ENCODE results near the gene RIC1.
"Not testable (repeated sequence)": the region's sequence is repeated elsewhere in the genome, so short reads cannot be mapped to it uniquely, and the experiment has no call there.

The RIC1 gene

DNA sequence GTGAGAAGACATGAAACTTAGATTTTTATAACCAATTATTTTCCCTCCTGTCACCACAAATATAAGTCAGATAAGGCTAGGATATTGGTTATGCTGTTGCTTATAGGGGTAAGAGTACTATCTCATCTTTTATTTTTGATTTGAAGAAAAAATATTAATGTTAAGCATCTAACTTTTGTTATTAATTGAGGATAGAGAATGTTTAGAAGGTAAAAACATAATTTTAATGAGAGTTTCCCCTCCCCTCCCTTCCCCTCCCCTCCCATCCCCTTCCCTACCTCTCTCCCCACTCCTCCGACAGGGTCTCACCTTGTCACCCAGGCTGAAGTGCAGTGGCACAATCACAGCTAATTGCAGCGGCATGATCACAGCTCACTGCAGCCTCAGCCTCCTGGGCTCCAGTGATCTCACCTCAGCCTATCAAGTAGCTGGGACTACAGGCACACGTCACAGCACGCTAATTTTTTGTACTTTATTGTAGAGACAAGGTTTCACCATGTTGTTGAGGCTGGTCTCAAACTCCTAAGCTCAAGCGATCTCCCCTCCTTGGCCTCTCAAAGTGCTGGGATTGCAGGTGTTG is 86.7 kb downstream of the RIC1 start:
- Mint-ChIP-seq H3K27ac (no peak overlapping the region), H3K27me3 (ENCODE audit: low read depth) (no peaks in the 10 kb centered on the region), H3K36me3 (ENCODE audit: low read depth) (peaks cover 46% of the 10 kb centered on the region), H3K4me3 (no peak overlapping the region), H3K4me1 (ENCODE audit: low read depth) (peaks cover 4% of the 10 kb centered on the region), H3K9me3 (peaks cover 11% of the 10 kb centered on the region)

DNA sequence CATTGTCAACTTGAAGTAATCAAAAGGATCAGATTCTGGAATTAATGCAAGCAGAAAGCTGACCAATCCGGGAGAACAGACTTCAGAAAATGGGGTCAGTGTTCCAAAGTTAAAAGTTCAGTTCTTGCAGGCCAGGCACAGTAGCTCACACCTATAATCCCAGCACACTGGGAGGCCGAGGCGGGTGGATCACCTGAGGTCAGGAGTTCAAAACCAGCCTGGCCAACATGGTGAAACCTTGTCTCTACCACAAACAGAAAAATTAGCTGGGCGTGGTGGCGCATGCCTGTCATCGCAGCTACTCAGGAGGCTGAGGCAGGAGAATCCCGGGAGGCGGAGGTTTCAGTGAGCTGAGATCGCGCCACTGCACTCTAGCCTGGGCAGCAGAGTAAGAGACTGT is 88.5 kb downstream of the RIC1 start:
- H3K36me3 Mint-ChIP-seq (ENCODE audit: low read depth): peaks cover 43% of the 10 kb centered on the region
- not testable (repeated sequence) for H3K9me3 Mint-ChIP-seq, H3K27ac Mint-ChIP-seq

DNA sequence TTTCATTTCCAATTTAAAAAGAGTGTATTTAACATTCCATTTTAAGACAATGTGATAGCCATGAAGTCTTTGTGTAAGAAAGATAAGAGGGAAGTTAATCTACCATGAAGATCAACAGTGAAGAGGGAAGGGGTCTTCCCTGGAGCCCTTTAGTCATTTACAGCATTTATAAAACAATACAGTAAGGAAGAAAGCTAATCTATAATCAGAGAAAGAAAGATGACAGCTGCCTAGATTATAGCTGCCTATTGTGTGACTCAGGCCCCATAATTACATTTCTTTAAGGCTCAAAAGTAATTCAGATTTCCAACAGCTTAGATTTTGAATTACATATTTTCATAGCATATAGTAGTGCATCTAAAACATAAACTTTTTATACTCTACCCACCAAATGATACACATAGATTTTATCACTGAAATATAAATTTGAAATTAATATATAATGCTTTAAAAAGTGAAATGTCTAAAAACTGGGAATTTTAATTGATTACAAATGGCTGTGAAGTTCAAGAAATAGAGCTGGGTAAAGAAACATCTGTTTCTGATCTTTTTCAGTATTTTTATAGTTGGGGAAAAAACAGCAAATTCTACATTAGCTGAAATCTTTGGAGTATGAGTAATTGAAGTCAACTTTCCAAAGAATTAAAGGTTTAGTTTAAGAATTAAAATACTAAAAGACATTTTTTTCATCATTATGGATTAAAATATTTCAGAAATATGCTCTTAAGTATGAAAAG is 89.6 kb downstream of the RIC1 start:
- Mint-ChIP-seq H3K4me1 (ENCODE audit: low read depth) (peaks cover 4% of the 10 kb centered on the region), H3K27ac (no peak overlapping the region), H3K36me3 (ENCODE audit: low read depth) (peaks cover 51% of the 10 kb centered on the region), H3K4me3 (no peak overlapping the region), H3K9me3 (peaks cover 15% of the 10 kb centered on the region), H3K27me3 (ENCODE audit: low read depth) (no peaks in the 10 kb centered on the region)

More for the DNA sequence above, 88.5 kb downstream of the RIC1 start:
- H3K27me3 Mint-ChIP-seq (ENCODE audit: low read depth); H3K4me1 Mint-ChIP-seq (ENCODE audit: low read depth); H3K4me3 Mint-ChIP-seq: not testable (repeated sequence)

DNA sequence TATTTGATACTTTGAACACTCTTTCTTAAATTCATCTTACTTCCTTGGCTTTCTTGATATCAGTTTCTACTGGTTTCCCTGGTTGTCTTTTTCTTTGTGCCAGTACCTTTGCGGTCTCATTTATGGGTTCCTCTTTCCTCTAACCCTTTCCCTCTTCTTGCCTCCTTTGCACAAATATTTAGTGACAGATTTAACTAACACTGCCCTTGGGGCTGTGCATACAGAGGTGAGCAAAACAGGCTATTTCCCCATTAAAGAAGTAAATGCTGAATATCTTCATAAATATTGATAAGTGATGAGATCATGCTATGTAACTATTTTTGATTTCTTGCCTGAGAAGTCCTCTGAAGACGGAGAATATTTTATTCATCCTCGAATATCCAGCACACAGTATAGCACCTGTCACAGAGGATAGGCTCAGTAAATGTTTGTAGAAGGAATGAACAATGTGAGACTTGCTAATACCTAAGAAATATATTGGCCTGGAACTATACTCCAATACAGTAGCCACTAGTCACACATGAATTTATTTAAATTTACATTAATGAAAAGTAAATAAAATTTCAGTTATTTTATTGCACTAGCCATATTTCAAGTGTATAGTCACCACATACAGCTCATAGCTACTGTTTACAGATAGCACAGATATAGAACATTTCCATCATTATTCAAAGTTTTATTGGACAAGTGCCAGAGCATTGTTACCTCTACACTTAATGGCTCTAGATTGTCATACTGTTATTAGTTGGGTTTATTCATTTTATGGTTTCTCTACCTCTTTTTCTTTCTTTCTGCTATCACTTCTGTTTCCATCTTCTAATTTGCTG is 90.4 kb downstream of the RIC1 start:
- no peak overlapping the region for H3K27ac Mint-ChIP-seq
- H3K9me3 Mint-ChIP-seq: peaks cover 15% of the 10 kb centered on the region
- no peak overlapping the region for H3K4me3 Mint-ChIP-seq
- H3K27me3 Mint-ChIP-seq (ENCODE audit: low read depth): no peaks in the 10 kb centered on the region
- peaks cover 4% of the 10 kb centered on the region for H3K4me1 Mint-ChIP-seq (ENCODE audit: low read depth)
- peaks cover 55% of the 10 kb centered on the region for H3K36me3 Mint-ChIP-seq (ENCODE audit: low read depth)

DNA sequence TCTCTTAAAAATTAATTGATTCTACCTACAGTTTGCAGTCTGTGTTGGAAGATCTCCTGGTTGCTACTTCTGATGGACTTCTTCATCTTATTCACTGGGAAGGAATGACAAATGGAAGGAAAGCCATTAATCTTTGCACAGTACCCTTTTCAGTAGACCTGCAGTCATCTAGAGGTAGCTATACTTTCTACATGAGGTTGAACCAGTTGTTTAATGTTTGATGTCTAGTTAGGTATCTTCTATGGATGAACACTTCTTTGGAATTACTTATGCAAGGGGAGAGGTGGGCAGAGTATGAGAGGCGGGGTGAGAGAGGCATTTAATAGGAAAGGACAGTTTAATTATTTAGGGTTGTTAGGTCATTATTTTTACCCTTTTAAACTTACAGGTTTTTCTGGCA is 91.2 kb downstream of the RIC1 start:
- peaks cover 4% of the 10 kb centered on the region for H3K4me1 Mint-ChIP-seq (ENCODE audit: low read depth)
- H3K36me3 Mint-ChIP-seq (ENCODE audit: low read depth): peaks cover 53% of the 10 kb centered on the region
- H3K27me3 Mint-ChIP-seq (ENCODE audit: low read depth): no peaks in the 10 kb centered on the region
- no peak overlapping the region for H3K4me3 Mint-ChIP-seq
- no peak overlapping the region for H3K27ac Mint-ChIP-seq
- peaks cover 15% of the 10 kb centered on the region for H3K9me3 Mint-ChIP-seq

DNA sequence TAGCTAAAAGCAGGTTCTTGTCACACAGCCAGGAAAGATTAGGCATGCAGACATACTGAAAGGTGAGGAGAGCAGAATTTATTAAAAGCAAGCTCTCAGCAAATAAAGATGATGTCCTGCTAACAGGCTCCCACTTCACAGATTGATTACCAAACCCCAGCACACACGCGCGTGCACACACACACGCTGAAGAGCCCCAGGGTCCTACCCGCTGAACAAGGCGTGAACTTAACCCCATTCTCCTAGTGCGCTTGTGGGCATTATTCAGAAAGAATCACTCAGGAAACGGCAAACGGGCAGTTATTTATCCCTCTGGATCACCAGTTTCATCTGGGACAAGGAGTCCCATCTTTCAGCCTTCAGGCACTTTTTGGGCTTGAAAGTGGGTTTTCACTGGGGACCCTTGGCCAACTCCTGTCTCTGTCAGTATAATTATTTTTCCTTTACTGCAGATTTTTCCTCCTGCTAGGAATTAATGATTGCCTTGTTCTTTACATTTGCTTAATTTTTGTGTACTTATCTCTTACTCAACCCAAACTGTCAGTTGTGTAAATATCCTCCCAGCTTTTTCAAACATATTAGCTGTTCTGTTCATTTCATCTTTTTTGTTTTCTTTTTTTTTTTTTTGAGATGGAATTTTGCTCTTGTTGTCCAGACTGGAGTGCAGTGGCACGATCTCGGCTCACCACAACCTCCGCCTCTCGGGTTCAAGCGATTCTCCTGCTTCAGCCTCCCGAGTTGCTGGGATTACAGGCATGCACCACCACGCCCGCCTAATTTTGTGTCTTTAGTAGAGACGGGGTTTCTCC is 92.6 kb downstream of the RIC1 start:
- H3K36me3 Mint-ChIP-seq (ENCODE audit: low read depth): peaks cover 54% of the 10 kb centered on the region
- no peaks in the 10 kb centered on the region for H3K27me3 Mint-ChIP-seq (ENCODE audit: low read depth)
- no peak overlapping the region for H3K27ac Mint-ChIP-seq
- H3K4me1 Mint-ChIP-seq (ENCODE audit: low read depth): peaks cover 4% of the 10 kb centered on the region
- peaks cover 14% of the 10 kb centered on the region for H3K9me3 Mint-ChIP-seq
- H3K4me3 Mint-ChIP-seq: no peak overlapping the region

DNA sequence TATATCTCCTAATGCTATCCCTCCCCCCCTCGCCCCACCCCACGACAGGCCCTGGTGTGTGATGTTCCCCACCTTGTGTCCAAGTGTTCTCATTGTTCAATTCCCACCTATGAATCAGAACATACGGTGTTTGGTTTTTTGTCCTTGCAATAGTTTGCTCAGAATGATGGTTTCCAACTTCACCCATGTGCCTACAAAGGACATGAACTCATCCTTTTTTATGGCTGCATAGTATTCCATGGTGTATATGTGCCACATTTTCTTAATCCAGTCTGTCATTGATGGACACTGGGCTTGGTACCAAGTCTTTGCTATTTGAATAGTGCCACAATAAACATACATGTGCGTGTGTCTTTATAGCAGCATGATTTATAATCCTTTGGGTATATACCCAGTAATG is 93.8 kb downstream of the RIC1 start:
- H3K27ac Mint-ChIP-seq; H3K4me1 Mint-ChIP-seq (ENCODE audit: low read depth); H3K27me3 Mint-ChIP-seq (ENCODE audit: low read depth); H3K4me3 Mint-ChIP-seq: not testable (repeated sequence)
- H3K9me3 Mint-ChIP-seq: peaks cover 12% of the 10 kb centered on the region
- H3K36me3 Mint-ChIP-seq (ENCODE audit: low read depth): peaks cover 58% of the 10 kb centered on the region

DNA sequence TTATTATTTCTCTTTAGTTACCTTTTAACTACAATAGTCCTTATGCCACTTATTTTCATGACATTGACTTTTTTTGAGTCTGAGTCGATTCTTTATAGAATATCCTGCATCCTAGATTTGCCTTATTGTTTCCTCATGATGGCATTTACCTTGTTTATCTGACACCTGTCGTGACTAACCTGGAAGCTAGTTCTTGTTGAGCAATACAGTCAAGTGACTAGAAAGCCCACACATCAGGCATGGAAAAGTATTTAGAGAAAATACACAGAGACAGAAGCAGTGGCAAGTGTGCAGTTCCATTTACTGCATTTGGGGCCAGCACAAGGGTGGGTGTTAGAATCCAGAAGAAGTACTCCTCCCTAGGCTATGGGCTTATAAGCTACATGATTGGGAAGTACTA is 106.2 kb downstream of the RIC1 start:
- Mint-ChIP-seq H3K4me3 (no peak overlapping the region), H3K27ac (no peak overlapping the region), H3K4me1 (ENCODE audit: low read depth) (no peaks in the 10 kb centered on the region), H3K36me3 (ENCODE audit: low read depth) (peaks cover 22% of the 10 kb centered on the region), H3K9me3 (no peaks in the 10 kb centered on the region), H3K27me3 (ENCODE audit: low read depth) (no peaks in the 10 kb centered on the region)

DNA sequence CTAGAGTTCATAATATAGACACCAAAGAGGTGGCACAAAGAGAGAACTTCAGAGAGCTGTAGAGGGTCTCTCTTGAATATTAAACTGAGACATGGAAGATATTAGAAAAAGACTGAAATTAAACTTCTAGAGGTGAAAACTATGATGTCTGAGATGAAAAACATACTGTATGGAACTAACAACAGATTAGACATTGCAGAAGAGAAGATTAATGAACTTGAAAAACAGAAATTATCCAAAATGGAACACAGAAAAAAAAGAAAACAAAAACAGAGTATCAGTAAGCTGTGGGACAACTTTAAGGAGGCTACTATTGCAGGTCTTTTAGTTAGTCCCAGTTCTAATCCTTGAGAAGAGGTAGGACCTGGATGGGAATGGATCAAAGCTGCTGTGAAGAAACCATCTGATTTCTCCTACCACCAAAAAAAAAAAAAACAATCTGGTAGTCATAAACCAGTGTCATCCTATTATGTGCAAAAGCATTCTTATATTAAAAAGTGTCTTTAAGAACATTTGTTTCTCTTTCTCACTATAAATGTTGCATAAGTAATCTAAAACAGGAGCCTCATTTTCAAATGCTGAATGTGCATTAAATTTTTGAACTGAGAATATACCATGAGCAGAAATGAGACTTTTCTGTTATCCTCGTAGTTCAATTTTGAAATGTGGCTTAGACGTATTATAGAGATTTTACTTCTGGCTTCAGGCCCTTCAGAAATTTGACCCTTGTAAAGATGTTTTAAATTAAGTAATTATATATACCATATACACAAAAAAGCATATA is 107.8 kb downstream of the RIC1 start:
- H3K4me1 Mint-ChIP-seq (ENCODE audit: low read depth): no peaks in the 10 kb centered on the region
- no peak overlapping the region for H3K27ac Mint-ChIP-seq
- H3K27me3 Mint-ChIP-seq (ENCODE audit: low read depth): no peaks in the 10 kb centered on the region
- peaks cover 31% of the 10 kb centered on the region for H3K36me3 Mint-ChIP-seq (ENCODE audit: low read depth)
- H3K9me3 Mint-ChIP-seq: no peaks in the 10 kb centered on the region
- H3K4me3 Mint-ChIP-seq: no peak overlapping the region

DNA sequence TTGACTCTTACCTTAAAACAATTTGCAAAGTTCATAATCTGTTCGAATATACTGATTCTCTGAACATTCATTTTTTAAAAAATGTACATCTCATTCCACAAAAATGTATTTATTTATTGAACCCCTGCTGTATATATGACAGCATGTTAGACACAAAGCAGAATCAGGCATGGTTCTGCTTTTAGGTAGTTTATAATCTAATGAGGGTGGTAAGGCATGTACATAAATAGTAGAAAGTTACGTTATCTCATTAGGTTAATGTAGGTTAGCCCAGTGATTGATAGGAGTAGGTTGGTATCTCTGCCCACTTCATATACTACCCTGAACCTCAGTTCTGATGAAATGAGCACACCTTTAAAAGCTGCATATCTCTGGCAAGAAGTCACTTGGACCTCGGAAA is 114.2 kb downstream of the RIC1 start:
- Mint-ChIP-seq H3K27ac (no peak overlapping the region), H3K9me3 (no peaks in the 10 kb centered on the region), H3K27me3 (ENCODE audit: low read depth) (no peaks in the 10 kb centered on the region), H3K36me3 (ENCODE audit: low read depth) (peaks cover 42% of the 10 kb centered on the region), H3K4me1 (ENCODE audit: low read depth) (no peaks in the 10 kb centered on the region), H3K4me3 (no peak overlapping the region)

DNA sequence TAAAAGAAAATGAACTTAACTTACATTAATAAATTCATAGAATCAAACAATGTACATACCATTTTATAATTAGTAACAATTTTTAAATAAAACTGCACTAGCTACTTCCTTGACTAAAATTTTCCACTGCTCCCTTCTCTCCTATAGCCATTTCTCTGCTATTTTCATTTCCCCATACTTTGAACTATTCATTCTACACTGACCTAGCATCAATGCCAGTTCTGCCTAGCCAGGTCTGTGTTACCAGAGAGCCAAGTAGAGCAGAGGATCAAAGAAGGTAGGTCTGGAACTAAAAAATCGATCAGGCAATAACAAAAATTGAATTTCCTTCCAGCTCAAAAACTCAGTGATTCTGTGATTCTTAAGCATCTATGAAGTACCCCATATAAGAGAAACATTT is 119.5 kb downstream of the RIC1 start:
- Mint-ChIP-seq H3K36me3 (ENCODE audit: low read depth) (peaks cover 38% of the 10 kb centered on the region), H3K4me3 (no peak overlapping the region), H3K27me3 (ENCODE audit: low read depth) (no peaks in the 10 kb centered on the region), H3K4me1 (ENCODE audit: low read depth) (peaks cover 7% of the 10 kb centered on the region), H3K9me3 (no peaks in the 10 kb centered on the region), H3K27ac (no peak overlapping the region)

DNA sequence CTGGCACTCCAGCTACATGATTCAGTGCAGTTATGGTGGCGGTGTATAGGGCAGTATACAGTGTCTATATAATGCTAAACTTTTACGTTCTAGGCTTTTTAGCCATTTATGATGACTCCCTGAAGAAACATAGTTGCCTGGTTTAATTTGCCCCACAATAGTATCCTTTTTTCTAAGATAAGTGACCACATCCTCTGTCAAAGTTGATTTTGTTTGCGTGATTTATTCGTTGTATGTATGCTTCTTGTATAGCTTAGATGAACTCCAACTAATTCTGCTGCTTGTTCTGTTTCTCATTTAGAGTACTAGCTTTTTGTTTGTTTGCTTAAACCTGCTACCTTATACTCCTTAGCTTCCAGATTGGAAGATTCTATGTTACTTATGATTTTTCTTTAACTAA is 120.4 kb downstream of the RIC1 start:
- H3K4me1 Mint-ChIP-seq (ENCODE audit: low read depth): peaks cover 7% of the 10 kb centered on the region
- no peak overlapping the region for H3K4me3 Mint-ChIP-seq
- no peaks in the 10 kb centered on the region for H3K27me3 Mint-ChIP-seq (ENCODE audit: low read depth)
- H3K27ac Mint-ChIP-seq: no peak overlapping the region
- H3K9me3 Mint-ChIP-seq: no peaks in the 10 kb centered on the region
- H3K36me3 Mint-ChIP-seq (ENCODE audit: low read depth): peaks cover 37% of the 10 kb centered on the region

DNA sequence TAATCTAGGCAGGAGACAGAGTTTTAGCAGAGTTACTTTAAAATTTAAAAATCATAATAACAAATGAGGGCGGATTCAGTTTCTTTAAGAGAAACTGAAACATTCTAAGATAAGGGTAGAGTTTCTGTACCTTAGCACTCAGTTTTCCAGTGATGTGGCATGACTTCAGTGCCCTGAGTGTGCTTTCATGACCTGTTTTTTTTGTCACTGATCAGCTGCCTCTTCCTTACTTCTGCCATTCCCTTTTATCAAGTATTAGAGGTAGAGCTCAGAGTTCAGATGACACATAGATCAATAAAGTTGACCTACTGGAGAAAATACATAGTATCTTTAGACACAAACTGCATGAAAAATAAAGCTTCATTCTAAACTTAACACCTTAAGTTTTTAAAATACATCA is 121.7 kb downstream of the RIC1 start:
- Mint-ChIP-seq H3K27ac (no peak overlapping the region), H3K27me3 (ENCODE audit: low read depth) (no peaks in the 10 kb centered on the region), H3K9me3 (no peaks in the 10 kb centered on the region), H3K4me1 (ENCODE audit: low read depth) (peaks cover 7% of the 10 kb centered on the region), H3K4me3 (no peak overlapping the region), H3K36me3 (ENCODE audit: low read depth) (peaks cover 30% of the 10 kb centered on the region)

DNA sequence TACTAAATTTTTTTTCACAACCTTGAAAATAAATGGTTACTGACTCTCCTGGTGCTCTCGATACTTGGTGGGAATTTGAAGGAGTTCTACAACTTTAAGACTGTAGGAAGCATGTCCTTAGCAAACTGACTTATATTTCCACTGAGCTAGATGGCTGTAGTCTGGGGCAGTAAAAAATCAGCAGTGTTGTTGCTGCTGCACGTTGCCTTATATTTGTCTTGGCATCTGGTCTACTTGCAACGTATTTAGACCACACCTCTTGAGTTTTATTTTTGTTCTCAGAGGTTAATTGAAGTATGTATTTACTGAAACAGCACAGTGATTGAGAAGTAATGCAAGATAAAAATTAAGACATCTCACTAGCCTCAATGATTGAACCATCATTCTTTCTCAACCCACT is 127.7 kb downstream of the RIC1 start:
- Mint-ChIP-seq H3K4me3 (no peak overlapping the region), H3K4me1 (ENCODE audit: low read depth) (peaks cover 11% of the 10 kb centered on the region), H3K36me3 (ENCODE audit: low read depth) (peaks cover 30% of the 10 kb centered on the region), H3K27ac (no peak overlapping the region), H3K27me3 (ENCODE audit: low read depth) (no peaks in the 10 kb centered on the region), H3K9me3 (no peaks in the 10 kb centered on the region)
